NCI-H226 (cell line): ENCODE results near the gene PKHD1.

Source experiments
- DNase-seq: peaks from one replicate; pipeline ENCODE4 v3.0.0-alpha.2; 2015

PKHD1 gene

DNA sequence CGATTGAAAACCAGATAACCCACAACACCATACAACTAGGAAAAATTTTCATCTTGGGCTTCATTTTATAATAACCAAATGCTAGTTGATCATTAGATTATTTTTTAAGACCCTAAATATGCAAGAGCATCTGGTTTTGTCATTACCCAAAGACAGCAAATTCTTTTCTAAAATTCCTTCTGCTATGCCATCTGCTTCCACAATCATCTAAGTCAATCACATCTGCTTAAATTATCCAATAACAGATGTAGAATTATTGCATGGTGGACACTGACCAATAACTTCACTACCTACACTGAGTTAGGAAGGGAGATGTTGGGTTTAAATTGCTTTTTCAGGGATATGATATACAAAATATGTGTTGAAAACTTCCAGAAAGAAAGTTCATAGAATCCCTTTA, 41.9 kb downstream of the PKHD1 start:
- no peak for DNase-seq

DNA sequence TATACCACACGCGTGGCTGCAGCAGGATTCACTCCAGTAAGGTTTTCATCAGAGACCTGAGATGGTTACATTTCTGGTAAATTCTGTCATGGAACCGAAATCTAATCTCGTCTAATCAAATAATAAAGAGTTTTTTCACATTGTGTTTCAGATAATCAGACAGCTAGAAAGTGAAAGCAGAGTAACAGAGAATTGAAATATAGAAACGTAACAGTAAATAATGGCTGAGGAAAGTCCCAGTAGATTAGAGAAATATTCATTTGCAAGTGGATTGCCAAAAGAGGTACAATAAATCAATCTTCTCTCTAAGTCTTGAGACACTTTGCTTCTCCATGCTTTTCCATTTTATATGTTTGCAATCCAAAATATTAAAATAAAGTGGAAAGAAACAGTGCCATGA, 42.4 kb downstream of the PKHD1 start:
- no peak for DNase-seq

GRCh38 chr6:52042141-52042885, 45.1 kb downstream of the PKHD1 start:
- no peak for DNase-seq

- DNase-seq = no peak
Measured at GRCh38 chr6:52041134-52041533, 46.3 kb downstream of the PKHD1 start.

DNA sequence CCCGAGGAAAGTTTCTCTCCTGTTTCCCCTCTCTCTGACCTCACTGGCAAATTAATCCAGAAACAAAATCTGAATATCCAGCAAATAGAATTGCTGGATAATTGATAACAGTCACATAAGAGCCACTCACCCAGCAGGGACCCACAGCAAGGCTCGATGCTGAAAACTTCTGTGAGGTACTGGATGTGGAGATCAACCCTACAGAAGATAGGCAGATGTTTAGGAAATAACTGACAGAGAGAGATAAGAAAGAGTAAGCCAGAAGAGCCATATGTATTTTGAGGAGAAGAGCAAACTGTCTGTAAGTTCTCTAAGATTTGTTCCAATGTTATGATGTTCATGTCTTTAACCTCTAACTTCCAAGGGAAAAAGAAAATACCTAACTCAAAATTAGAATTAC, 59.7 kb downstream of the PKHD1 start:
- DNase-seq = no peak

DNA sequence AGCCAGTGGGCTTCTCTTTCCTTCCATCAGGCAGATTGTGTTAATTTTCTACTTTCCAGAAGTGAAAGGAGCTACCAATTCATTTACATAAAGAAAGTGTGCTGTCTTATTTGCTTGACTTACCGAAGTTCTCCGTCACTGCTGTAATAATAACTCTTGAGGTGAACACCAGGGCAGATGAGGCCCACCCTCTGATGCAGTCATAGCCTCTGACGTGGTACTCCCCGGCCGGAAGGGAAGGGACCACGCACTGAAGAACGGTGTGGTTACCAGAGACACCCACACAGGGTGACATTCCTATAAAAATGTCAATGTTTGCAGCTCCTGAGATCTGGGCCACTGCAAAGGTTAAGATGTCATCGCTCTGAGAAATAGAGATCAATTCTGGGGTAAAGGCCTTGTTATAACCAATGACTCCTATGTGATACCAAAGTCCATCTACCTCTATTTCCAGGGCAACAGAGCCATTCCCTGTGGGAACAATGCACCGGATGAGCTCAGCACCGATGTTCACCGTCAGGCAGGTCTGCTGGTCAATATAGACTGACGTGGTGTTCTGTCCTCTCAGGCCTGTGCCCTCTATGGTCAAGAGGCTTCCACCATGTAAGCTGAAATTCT, 62.9 kb downstream of the PKHD1 start:
- DNase-seq = no peak

GRCh38 chr6:52022675-52023074, 64.7 kb downstream of the PKHD1 start:
- DNase-seq = no peak

- DNase-seq = no peak
Measured at GRCh38 chr6:52020945-52021570, 66.4 kb downstream of the PKHD1 start.

DNA sequence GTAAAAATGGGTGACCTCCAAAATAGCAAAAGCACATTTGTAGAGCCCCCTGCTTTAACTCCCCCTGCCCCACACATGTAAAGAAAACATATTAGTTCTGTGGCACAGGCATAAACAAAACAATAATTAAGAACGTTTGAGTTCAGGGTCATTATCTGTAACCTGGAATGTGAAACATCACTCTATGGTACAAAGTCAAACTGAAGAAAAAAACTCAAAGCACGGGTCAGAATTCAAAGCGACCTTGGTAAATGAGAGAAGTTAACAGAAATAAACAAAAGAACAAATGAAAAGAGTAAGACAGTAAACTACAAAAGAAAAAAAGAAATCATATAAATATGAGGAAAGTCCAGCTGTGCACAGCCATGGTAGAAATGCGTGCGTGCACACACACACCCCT, 67.5 kb downstream of the PKHD1 start:
- DNase-seq = no peak

DNA sequence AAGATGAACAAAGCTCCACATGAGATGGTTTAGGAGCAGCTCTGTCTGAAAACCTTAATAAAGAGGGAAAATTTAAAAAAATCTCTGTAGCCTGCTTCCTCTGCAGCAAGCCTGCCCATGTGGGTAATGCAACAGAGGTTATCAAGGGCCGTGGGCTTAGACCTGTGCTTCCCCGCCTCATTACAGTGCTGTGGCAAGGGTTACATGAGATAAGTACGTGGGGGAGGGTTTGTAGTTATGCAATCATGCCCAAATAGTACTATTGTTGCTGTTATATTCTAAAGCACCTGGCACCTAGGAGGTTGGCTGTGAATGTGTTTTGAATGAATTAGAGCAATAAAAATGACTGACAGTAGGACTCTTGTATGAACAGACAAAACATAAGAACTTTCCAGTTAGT, 68.3 kb downstream of the PKHD1 start:
- no peak for DNase-seq

- DNase-seq = no peak
Measured at GRCh38 chr6:52016915-52017748, 70.3 kb downstream of the PKHD1 start.

- DNase-seq = no peak
Measured at GRCh38 chr6:52015953-52016352, 71.5 kb downstream of the PKHD1 start.

DNA sequence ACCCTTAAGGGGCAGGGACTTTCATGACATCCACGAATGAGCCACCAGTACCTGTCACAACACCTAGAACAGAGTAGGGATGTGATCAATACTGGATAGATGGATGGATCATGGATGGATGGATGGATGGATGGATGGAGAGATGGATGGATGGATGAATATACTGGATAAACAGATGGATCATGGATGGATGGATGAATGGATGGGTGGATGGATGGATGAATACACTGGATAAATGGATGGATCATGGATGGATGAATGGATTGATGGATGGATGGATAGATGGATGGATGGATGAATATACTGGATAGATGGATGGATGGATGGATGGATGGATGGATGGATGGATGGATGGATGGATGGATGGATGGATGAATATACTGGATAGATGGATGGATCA, 73.0 kb downstream of the PKHD1 start:
- no peak for DNase-seq

GRCh38 chr6:52013035-52013434, 74.4 kb downstream of the PKHD1 start:
- no peak for DNase-seq

DNA sequence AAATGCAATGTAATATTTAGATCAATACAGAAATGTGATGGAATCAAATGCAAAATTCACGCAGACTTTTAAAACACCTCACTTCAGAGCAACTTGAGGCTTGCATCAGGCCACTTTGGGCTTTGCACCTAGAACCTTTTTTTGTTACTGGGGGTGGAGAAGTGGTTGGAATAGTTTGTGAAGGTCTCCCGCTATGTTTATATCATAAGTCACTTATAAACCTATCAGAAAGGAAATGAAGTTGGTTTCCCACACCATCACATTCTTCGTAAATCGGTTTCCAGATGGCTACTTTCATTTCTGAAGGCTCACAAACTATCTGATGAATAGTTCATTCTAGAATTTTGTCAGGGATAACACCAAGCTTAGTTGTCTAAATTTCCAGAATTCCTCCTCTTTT, 74.8 kb downstream of the PKHD1 start:
- DNase-seq = no peak

GRCh38 chr6:52010806-52011205, 76.6 kb downstream of the PKHD1 start:
- DNase-seq = no peak

DNA sequence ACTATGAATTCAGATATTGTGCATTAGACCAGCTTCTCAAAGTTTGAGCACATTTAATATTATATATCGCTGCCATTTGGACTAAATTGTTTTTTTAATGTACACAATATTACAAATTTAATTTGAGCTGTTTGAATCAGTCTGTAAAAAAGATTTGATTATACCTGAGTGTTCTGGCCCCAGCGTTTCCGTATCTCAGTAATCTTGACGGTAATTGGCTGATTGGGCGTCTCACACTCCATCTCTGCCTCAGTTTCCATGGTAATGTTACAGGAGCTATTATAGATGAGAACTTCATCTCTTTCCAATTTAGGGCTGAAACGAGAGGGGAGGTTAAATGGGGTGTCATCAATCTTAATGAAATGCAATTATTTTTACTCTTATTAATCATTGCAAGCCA, 77.3 kb downstream of the PKHD1 start:
- DNase-seq = no peak

DNA sequence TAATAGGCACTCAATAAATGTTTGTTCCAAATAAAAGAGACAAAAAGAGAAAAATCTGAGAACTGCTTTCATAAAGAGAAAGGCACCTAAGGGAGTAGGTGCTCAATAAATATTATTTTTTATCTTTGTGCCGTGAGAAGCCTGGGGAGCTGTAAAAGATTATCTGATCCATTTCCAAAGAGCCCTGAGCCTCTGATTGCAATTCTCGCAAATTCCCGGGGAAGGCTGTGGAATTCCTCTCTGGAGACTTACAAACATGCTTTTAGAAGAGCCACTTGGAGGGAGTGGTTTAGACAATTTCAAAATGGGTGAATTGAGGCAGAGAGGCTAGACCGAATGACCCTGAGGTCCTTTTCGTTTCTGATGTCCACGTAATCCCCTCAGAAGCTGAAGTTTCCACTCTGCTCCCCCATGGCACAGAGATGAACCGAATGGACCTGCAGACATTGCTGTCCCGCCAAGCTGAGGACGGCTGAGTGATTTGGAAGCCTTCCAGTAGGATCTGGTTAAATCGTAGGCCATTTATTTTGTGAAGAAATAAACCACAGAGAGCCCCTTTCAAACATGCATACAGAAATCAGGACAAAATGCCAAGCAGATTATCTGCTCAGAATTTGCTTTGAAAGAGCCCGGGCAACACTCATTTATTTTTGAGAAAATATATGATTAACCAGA, 77.8 kb downstream of the PKHD1 start:
- no peak for DNase-seq

GRCh38 chr6:52000064-52000463, 87.3 kb downstream of the PKHD1 start:
- DNase-seq = no peak

GRCh38 chr6:51996296-51996947, 91.0 kb downstream of the PKHD1 start:
- no peak for DNase-seq

- no peak for DNase-seq
Measured at GRCh38 chr6:51995214-51995755, 92.1 kb downstream of the PKHD1 start.

DNA sequence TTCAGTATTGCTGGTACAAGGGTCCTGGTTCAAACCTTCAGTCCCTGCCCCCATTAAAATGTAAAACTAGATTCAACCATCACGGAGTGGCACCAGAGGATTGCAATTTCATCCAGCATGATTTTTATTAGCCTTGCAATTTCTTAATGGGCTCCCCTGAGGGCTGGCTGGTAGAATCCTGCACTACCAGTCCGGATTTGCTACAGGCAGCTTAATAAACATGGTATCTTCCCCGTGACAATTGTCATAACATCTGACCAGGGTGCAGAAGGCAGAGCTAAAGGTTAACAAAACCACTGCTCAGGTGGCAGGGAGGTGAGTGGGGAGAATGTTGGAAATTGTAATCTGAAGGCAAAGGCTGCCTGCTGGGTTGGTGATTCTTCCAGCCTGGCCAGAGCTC, 94.5 kb downstream of the PKHD1 start:
- DNase-seq = no peak
